A673 (cell line): ENCODE results near the gene PTGS1. TPM values are rescaled to one million over a fixed set of nuclear protein-coding genes. Genes with fewer than 3 reads are reported as not detected.

Source experiments
- BruUV-seq: library from RNA; stranded (reverse); fragments of 400-500 nt; replicated peaks from 2 replicates; lab custom pipeline; 2021; lab: Mats Ljungman, UMichigan
- CTCF ChIA-PET: fragments of 300-600 bp; sonication (Branson Sonifier 250); formaldehyde crosslinking; loops from one replicate; lab custom pipeline; 2022; ENCODE audit warnings: antibody characterized with exemption; lab: Charles Lee
- POLR2A ChIA-PET: fragments of 300-600 bp; sonication (Branson Sonifier 250); formaldehyde crosslinking; loops from one replicate; lab custom pipeline; 2022; ENCODE audit warnings: antibody characterized with exemption; ENCODE audit not compliant: low non-redundant PET; lab: Charles Lee
- DNase-seq: peaks from one replicate; pipeline ENCODE4 v3.0.0-alpha.2; 2015; ENCODE audit warnings: low spot score
- H3K27ac ChIP-seq: fragments of 200-600 bp; sonication (generic); 2 replicates; pipeline ENCODE4 v1.5.1; 2016; ENCODE audit warnings: mixed run types, low read depth, mild to moderate bottlenecking, mixed read lengths, antibody characterized with exemption, low read length; ENCODE audit not compliant: poor library complexity, severe bottlenecking
- H3K27me3 ChIP-seq: fragments of 200-600 bp; sonication (generic); replicated peaks from 2 replicates; pipeline ENCODE4 v1.6.1; 2017; ENCODE audit warnings: mixed run types, low read depth, mild to moderate bottlenecking, mixed read lengths, antibody characterized with exemption, low read length; ENCODE audit not compliant: insufficient read depth, poor library complexity
- H3K36me3 ChIP-seq: fragments of 200-600 bp; sonication (generic); 2 replicates; pipeline ENCODE4 v1.6.1; 2016; ENCODE audit warnings: mixed run types, mild to moderate bottlenecking, mixed read lengths, antibody characterized with exemption, low read length; ENCODE audit not compliant: insufficient read depth, poor library complexity, severe bottlenecking
- H3K4me1 ChIP-seq: fragments of 200-600 bp; sonication (generic); 2 replicates; pipeline ENCODE4 v1.6.1; 2017; ENCODE audit warnings: mixed run types, mild to moderate bottlenecking, mixed read lengths, antibody characterized with exemption, low read length; ENCODE audit not compliant: insufficient read depth, poor library complexity, severe bottlenecking
- H3K4me3 ChIP-seq: fragments of 200-600 bp; sonication (generic); 2 replicates; pipeline ENCODE4 v1.5.1; 2016; ENCODE audit warnings: low read depth, mixed run types, mild to moderate bottlenecking, mixed read lengths, low read length; ENCODE audit not compliant: poor library complexity, severe bottlenecking
- H3K9me3 ChIP-seq: fragments of 200-600 bp; sonication (generic); 2 replicates; pipeline ENCODE4 v1.6.1; 2016; ENCODE audit warnings: mixed run types, low read depth, mild to moderate bottlenecking, mixed read lengths, antibody characterized with exemption, low read length; ENCODE audit not compliant: poor library complexity, severe bottlenecking
- EZH2 ChIP-seq: fragments of 200-600 bp; sonication (generic); IDR thresholded peaks from 2 replicates; pipeline ENCODE4 v1.6.1; 2017; ENCODE audit warnings: borderline replicate concordance, low read depth, mild to moderate bottlenecking, mixed read lengths, antibody characterized with exemption, low read length; ENCODE audit not compliant: poor library complexity, severe bottlenecking
- intact Hi-C: fragments of 100-400 bp; cut with micrococcal nuclease; formaldehyde crosslinking; loops from one replicate; pipeline ENCODE4 v1.10.0; 2022; ENCODE audit not compliant: unreplicated experiment
- total RNA-seq: library from RNA; stranded (reverse); gene quantifications from 2 replicates; pipeline ENCODE4 v1.2.3, GENCODE V29; 2021
- TF ChIP-seq, protein P1 (sequence below): fragments of 300-800, 200-600 bp; sonication (generic); conservative IDR thresholded peaks from 2 replicates; pipeline ENCODE4 v1.5.1; 2017; ENCODE audit warnings: low read depth, mild to moderate bottlenecking, antibody characterized with exemption, low read length, moderate library complexity, mixed read lengths

Gene PTGS1
- total RNA-seq, 1 experiment from 2014 or later = not detected

DNA sequence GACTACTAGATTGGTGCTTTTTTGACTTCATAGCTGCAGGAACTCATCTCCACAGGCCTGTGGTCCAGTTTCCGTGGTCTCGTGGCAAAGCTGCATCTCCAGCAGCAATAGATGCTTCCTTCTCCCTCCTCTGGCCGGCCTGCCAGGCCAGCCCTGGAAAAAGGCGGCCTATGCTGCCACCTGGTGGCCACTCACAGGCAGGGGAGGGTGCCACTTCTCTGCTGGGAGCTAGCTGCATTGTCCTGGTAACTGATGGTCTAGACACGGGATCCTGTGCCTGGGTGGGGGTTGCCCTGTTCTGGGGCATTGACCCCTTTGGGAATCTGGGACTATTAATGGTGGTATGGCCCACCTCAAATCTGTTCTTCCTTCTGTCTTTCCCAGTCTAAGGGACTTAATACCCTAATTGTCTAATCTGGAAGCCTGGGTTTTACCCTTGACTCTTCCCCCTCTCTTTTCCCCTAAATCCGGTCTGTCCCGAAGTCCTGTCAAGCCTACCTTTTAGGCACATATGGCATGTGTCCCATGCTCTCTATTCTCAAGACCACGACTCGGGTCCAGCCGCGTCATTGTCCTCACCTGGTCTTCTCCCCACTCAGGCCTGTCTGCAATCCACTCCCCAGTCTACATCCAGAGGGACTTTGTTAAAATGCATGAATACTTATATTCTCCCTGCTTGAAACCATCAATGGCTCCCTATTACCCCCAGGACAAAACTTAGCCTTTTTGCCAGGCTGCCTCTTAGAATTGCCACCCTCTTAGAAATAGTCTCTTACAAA, 20.1 kb upstream of the PTGS1 start:
- Histone ChIP-seq H3K9me3 (no peaks in the 10 kb centered on the region), H3K4me1 (no peaks in the 10 kb centered on the region), H3K27me3 (peaks cover 43% of the 10 kb centered on the region), H3K4me3 (no peak overlapping the region), H3K27ac (no peak overlapping the region), H3K36me3 (no peaks in the 10 kb centered on the region)
- no TSS peak for BruUV-seq
- TF ChIP-seq, protein P1, sequence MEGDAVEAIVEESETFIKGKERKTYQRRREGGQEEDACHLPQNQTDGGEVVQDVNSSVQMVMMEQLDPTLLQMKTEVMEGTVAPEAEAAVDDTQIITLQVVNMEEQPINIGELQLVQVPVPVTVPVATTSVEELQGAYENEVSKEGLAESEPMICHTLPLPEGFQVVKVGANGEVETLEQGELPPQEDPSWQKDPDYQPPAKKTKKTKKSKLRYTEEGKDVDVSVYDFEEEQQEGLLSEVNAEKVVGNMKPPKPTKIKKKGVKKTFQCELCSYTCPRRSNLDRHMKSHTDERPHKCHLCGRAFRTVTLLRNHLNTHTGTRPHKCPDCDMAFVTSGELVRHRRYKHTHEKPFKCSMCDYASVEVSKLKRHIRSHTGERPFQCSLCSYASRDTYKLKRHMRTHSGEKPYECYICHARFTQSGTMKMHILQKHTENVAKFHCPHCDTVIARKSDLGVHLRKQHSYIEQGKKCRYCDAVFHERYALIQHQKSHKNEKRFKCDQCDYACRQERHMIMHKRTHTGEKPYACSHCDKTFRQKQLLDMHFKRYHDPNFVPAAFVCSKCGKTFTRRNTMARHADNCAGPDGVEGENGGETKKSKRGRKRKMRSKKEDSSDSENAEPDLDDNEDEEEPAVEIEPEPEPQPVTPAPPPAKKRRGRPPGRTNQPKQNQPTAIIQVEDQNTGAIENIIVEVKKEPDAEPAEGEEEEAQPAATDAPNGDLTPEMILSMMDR = peak; percentile 96
- TF ChIP-seq EZH2 = no peak
- ChIA-PET POLR2A (no interaction called here), CTCF (interaction anchor here (0.6 to 3.9 kb wide), 10 partner anchors 10 to 805 kb away, joined by 3 to 53 read pairs (median 4); no protein-coding TSS in a partner anchor)
- intact Hi-C loops = loop anchor here (1.0 to 10.0 kb wide), 4 partner anchors 225 to 803 kb away; no protein-coding TSS in a partner anchor
- peak; percentile 75 for DNase-seq

DNA sequence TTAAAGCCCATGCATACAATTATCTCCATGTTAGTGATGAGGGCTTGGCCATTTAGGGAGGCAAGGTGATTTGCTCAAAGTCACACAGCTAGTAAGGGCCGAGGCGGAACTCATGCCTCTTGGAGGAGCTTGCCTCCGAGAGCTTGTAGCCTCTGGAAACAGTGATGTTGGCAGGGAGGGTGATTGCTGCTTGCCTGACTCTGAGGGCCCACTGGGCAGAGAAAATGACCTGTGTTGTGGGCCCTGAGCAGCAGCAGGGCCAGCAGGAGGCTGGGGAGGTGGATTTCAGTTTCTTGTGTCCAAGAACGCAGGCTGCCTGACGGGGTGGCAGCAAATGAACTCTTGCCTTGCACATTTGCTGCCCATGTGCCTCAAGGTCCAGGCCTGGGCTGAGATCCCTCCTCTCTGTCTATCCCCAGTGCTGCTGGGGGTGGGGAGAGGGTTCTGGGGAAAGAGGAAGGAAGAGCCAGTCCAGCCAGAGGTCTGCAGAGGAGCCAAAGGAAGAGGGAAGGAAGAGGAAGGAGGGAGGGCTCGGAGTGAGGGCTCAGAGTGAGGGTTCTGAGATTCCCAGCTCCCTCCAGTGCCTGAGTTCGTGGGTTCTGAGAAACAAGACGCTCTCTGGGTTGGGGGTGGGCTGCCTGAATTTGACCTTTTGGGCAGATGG, 16.2 kb upstream of the PTGS1 start:
- Histone ChIP-seq H3K4me3 (no peak overlapping the region), H3K36me3 (no peaks in the 10 kb centered on the region), H3K9me3 (no peaks in the 10 kb centered on the region), H3K27me3 (peaks cover 5% of the 10 kb centered on the region), H3K27ac (no peak overlapping the region), H3K4me1 (no peaks in the 10 kb centered on the region)
- POLR2A ChIA-PET = no interaction called here
- TF ChIP-seq, protein P1 = no peak
- no peak for TF ChIP-seq EZH2
- BruUV-seq = no TSS peak
- intact Hi-C loops = loop anchor here (5.0 to 10.0 kb wide), 2 partner anchors 460 to 807 kb away; no protein-coding TSS in a partner anchor
- no peak for DNase-seq
- CTCF ChIA-PET = no interaction called here

DNA sequence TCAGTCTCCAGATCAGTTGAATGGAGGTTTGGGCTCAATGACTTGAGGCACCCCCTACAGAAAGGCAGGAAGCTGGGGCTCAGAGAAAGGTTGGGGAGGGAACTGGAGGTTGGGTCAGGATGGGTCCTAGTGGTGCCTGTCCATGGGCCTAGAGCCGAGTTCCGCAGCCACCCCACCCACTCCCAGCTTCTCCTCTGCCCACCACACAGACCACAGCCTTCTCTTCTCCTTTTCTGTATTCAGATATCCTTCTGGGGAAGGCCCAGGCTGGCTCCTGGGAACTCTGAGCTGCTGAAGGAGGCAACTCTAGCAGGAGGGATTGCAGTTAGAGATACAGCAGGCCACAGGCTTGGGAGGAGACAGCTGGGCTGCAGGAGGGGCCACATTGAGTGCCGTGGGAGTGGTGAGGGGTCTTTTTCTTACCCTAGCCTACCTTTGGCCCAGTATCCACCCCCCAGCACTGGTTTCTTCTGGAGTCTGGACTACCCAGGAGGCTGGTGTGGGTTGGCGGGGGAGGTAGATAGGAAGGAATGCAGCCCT, 15.4 kb upstream of the PTGS1 start:
- no peaks in the 10 kb centered on the region for H3K9me3 ChIP-seq
- no peak for DNase-seq
- H3K36me3 ChIP-seq = no peaks in the 10 kb centered on the region
- no peaks in the 10 kb centered on the region for H3K27me3 ChIP-seq
- no peaks in the 10 kb centered on the region for H3K4me1 ChIP-seq
- H3K27ac ChIP-seq = no peak overlapping the region
- BruUV-seq = no TSS peak
- H3K4me3 ChIP-seq = no peak overlapping the region
- ChIA-PET CTCF (no interaction called here), POLR2A (no interaction called here)
- TF ChIP-seq EZH2 = no peak
- TF ChIP-seq, protein P1 = no peak
- intact Hi-C loops = loop anchor here (10.0 kb wide), 1 partner anchor 459 kb away; no protein-coding TSS in a partner anchor
